ENCODE data around the gene CCDC6. TPM values are rescaled to one million over a fixed set of nuclear protein-coding genes. Genes with fewer than 3 reads are reported as not detected.

CCDC6 gene
- total and polyA plus RNA-seq, 9 of the 15 experiments (the other 6 are each of a cell fraction or from before 2014, with no cell fraction given) = 10.4 to 41.0 (median 20.9) TPM

- no peak for FAIRE-seq
- Histone ChIP-seq H2AFZ (ENCODE audit: low read depth, low read length) (no peak overlapping the region), H3K27ac (ENCODE audit: extremely low read depth, low read depth, low read length) (no peak overlapping the region), H3K4me3 (no peak overlapping the region), H3K9me1 (ENCODE audit: control insufficient read depth, insufficient read depth, low read length) (peaks cover 6% of the 10 kb centered on the region), H3K4me2 (ENCODE audit: insufficient read depth, low read length) (no peak overlapping the region), H3K9ac (ENCODE audit: insufficient read depth in 1 of 2, low read depth in 2 of 2, low read length in 2 of 2) (no peak overlapping the region), H3K9me3 (replicated peaks; ENCODE audit: control insufficient read depth, insufficient read depth, low read depth, low read length) (0 out of 2 replicates have a peak, but pooled peaks cover 2% of the 10 kb centered on the region), H3K36me3 (ENCODE audit: control insufficient read depth, insufficient read depth, low read length) (no peaks in the 10 kb centered on the region), H3K27me3 (ENCODE audit: control insufficient read depth in 2 of 2, insufficient read depth in 2 of 2, low read length in 2 of 2) (no peaks in the 10 kb centered on the region), H3K79me2 (ENCODE audit: control insufficient read depth, insufficient read depth, low read length) (peaks cover 86% of the 10 kb centered on the region), H4K20me1 (replicated peaks; ENCODE audit: control insufficient read depth, insufficient read depth, low read length) (peaks cover 12% of the 10 kb centered on the region; the same call in 1 of the 2 replicates), H3K4me1 (replicated peaks in 1 of 2; ENCODE audit: control insufficient read depth in 2 of 2, insufficient read depth in 2 of 2, low read length in 2 of 2) (peaks cover 3 to 19% of the 10 kb centered on the region in 2 experiments; a peak in 3 of 5 replicates)
- in situ Hi-C loops (cut with MboI) (no loop called here), intact Hi-C loops (cut with micrococcal nuclease) (loop anchor here (10.0 kb wide), 1 partner anchor 340 kb away; no protein-coding TSS in a partner anchor)
- DNase-seq (ENCODE audit: extremely low read depth in 1 of 4, low spot score in 3 of 4) = no peak
- 42% methylated on average over 5 of the region's 5 CpGs for WGBS (ENCODE audit: insufficient coverage, low coverage, missing lambda C conversion rate)
- ATAC-seq = no peak
- BruUV-seq (replicated peaks) = no TSS peak
- POLR2A ChIA-PET = interaction anchor here (1.0 to 2.4 kb wide), 6 partner anchors 8 to 95 kb away, joined by 3 to 11 read pairs (median 5); no protein-coding TSS in a partner anchor
- CTCF ChIA-PET (ENCODE audit: low intra/inter-chr PET ratio) = interaction anchor here (1.0 to 1.4 kb wide), 2 partner anchors 43 to 147 kb away, joined by 3 to 8 read pairs; no protein-coding TSS in a partner anchor
- TF ChIP-seq BCOR (IDR thresholded peaks at IDR 0.05) (no peak), MGA (IDR thresholded peaks at IDR 0.05) (no peak), TCF7 (IDR thresholded peaks at IDR 0.05; ENCODE audit: borderline replicate concordance) (no peak), KDM2B (CRISPR knock-in tag; IDR thresholded peaks at IDR 0.05) (no peak), NR3C1 (CRISPR knock-in tag; IDR thresholded peaks at IDR 0.05) (no peak), TFAM (CRISPR knock-in tag; conservative IDR thresholded peaks at IDR 0.05) (no peak), ZNF785 (CRISPR knock-in tag; IDR thresholded peaks at IDR 0.05) (no peak), USF1 (CRISPR knock-in tag; IDR thresholded peaks at IDR 0.05) (no peak), RFX5 (IDR thresholded peaks at IDR 0.05; ENCODE audit: low read depth, low read length) (no peak), NFE2L1 (tag; IDR thresholded peaks at IDR 0.05; ENCODE audit: borderline replicate concordance, low read depth) (no peak)
Observed at GRCh38 chr10:59864141-59864962, 42.0 kb downstream of the CCDC6 start.
